ENCODE results near the gene OR1J2. TPM values are rescaled to one million over a fixed set of nuclear protein-coding genes. Genes with fewer than 3 reads are reported as not detected.
A peak's percentile ranks its signal among the peaks of the same experiment; 100 is the strongest.

Gene OR1J2, protein sequence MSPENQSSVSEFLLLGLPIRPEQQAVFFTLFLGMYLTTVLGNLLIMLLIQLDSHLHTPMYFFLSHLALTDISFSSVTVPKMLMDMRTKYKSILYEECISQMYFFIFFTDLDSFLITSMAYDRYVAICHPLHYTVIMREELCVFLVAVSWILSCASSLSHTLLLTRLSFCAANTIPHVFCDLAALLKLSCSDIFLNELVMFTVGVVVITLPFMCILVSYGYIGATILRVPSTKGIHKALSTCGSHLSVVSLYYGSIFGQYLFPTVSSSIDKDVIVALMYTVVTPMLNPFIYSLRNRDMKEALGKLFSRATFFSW
- total RNA-seq (ENCODE audit: low replicate concordance): 1.6 TPM in 1 of 2 replicates, not detected in the other

- H3K4me3 ChIP-seq (ENCODE audit: low read depth, low read length): no peak within 1 kb of the TSS
- no peak for DNase-seq (ENCODE audit: low read depth)
- TF ChIP-seq, protein P1, sequence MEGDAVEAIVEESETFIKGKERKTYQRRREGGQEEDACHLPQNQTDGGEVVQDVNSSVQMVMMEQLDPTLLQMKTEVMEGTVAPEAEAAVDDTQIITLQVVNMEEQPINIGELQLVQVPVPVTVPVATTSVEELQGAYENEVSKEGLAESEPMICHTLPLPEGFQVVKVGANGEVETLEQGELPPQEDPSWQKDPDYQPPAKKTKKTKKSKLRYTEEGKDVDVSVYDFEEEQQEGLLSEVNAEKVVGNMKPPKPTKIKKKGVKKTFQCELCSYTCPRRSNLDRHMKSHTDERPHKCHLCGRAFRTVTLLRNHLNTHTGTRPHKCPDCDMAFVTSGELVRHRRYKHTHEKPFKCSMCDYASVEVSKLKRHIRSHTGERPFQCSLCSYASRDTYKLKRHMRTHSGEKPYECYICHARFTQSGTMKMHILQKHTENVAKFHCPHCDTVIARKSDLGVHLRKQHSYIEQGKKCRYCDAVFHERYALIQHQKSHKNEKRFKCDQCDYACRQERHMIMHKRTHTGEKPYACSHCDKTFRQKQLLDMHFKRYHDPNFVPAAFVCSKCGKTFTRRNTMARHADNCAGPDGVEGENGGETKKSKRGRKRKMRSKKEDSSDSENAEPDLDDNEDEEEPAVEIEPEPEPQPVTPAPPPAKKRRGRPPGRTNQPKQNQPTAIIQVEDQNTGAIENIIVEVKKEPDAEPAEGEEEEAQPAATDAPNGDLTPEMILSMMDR (IDR thresholded peaks at IDR 0.05; ENCODE audit: insufficient read depth, low read length): no peak
Observed at GRCh38 chr9:122510502-122510901, at the start of gene OR1J2. Gene OR1J2, plus strand, starts transcription at chr9:122510802. Its CDS starts 0 bp downstream, at chr9:122510802.

GRCh38 chr9:122463828-122464632, 46.6 kb upstream of the OR1J2 start:
- TF ChIP-seq, protein P1 (IDR thresholded peaks at IDR 0.05; ENCODE audit: insufficient read depth, low read length): no peak
- peak overlapping the region; percentile 54 for H3K4me3 ChIP-seq (ENCODE audit: low read depth, low read length)
- DNase-seq (ENCODE audit: low read depth): no peak

- TF ChIP-seq, protein P1 (IDR thresholded peaks at IDR 0.05; ENCODE audit: insufficient read depth, low read length): peak; percentile 83
- peak; percentile 94 for DNase-seq (ENCODE audit: low read depth)
- H3K4me3 ChIP-seq (ENCODE audit: low read depth, low read length): peak overlapping the region; percentile 54
Observed at GRCh38 chr9:122464633-122465567, 45.7 kb upstream of the OR1J2 start.

- TF ChIP-seq, protein P1 (IDR thresholded peaks at IDR 0.05; ENCODE audit: insufficient read depth, low read length): no peak
- H3K4me3 ChIP-seq (ENCODE audit: low read depth, low read length): no peak overlapping the region
- no peak for DNase-seq (ENCODE audit: low read depth)
Observed at GRCh38 chr9:122466456-122466855, 44.1 kb upstream of the OR1J2 start.

DNA sequence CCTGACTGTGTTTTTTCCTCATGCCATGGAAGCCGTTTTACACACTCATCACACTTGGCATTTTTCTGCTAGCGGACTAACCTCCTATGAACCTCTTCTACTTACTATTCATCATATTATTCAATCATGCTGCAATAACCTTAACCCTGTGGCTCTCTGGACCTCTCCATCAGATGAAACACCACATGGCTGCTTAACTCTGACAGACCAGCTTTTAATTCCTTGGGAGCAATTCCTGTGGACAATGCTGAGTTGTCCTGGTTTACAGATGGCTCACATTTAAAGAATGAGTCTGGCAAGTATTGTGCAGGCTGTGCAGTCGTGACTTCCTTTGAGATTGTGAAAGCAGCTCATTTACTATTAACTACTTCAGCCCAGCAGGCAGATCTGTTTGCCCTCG, 41.9 kb upstream of the OR1J2 start:
- H3K4me3 ChIP-seq (ENCODE audit: low read depth, low read length): no peak overlapping the region
- DNase-seq (ENCODE audit: low read depth): peak; percentile 63
- TF ChIP-seq, protein P1 (IDR thresholded peaks at IDR 0.05; ENCODE audit: insufficient read depth, low read length): no peak

GRCh38 chr9:122474561-122474960, 36.0 kb upstream of the OR1J2 start:
- no peak overlapping the region for H3K4me3 ChIP-seq (ENCODE audit: low read depth, low read length)
- no peak for DNase-seq (ENCODE audit: low read depth)
- TF ChIP-seq, protein P1 (IDR thresholded peaks at IDR 0.05; ENCODE audit: insufficient read depth, low read length): no peak

Data from fibroblast of the aortic adventitia (primary cell).